ENCODE results near the gene PRKCQ. TPM values are rescaled to one million over a fixed set of nuclear protein-coding genes. Genes with fewer than 3 reads are reported as not detected.

Gene PRKCQ
- total and polyA plus RNA-seq, 2 of the 8 experiments (the other 6 are each of a cell fraction or from before 2014, with no cell fraction given): 9.1 to 22.6 TPM

DNA sequence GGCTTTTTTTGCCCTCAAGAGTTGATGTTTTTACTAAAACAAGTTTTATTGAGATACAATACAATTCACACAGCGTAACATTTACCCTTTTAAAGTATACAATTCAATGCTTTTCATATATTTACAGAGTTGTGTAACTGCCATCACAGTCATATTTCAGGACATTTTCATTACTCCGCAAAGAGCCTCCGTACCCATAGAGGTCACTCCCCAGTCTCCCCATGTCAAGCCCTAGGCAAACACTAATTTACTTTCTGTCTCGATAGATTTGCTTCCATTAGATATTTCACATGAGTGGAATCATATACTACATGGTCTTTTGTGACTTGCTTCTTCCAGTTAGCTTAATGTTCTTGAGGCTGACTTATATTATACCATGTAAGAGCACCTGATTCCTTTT lies 183.8 kb downstream of the PRKCQ start:
- ChIA-PET CTCF (ENCODE audit: partially characterized antibody) (interaction anchor here (1.0 to 2.9 kb wide), 3 partner anchors 10 to 194 kb away, joined by 3 to 17 read pairs (median 3); no protein-coding TSS in a partner anchor), POLR2A (ENCODE audit: partially characterized antibody) (interaction anchor here (0.7 to 1.0 kb wide), 2 partner anchors 11 to 193 kb away, joined by 3 to 4 read pairs; partner anchors contain the start of gene PFKFB3)
- Histone ChIP-seq H3K4me2 (ENCODE audit: insufficient read depth in 1 of 2, low read depth in 2 of 2, low read length in 2 of 2) (no peak overlapping the region), H3K79me2 (ENCODE audit: control insufficient read depth in 1 of 2, insufficient read depth in 2 of 2, low read length in 2 of 2) (no peaks in the 10 kb centered on the region), H2AK5ac (ENCODE audit: low read depth, low read length) (no peak overlapping the region), H4K5ac (ENCODE audit: insufficient read length, low read depth, low read length) (no peak overlapping the region), H3K27me3 (replicated peaks in 1 of 4; ENCODE audit: control insufficient read depth in 3 of 4, extremely low read depth in 1 of 4, insufficient read depth in 3 of 4, low read length in 3 of 4) (no peaks in the 10 kb centered on the region), H4K8ac (ENCODE audit: extremely low read depth, insufficient read depth, low read length) (no peak overlapping the region), H3K4ac (replicated peaks; ENCODE audit: insufficient read length, low read depth, low read length) (no peak overlapping the region), H3K27ac (ENCODE audit: low read depth, low read length) (no peak overlapping the region), H2BK15ac (ENCODE audit: low read length) (no peak overlapping the region), H3K56ac (replicated peaks; ENCODE audit: insufficient read length, low read depth, low read length) (no peak overlapping the region), H2BK120ac (replicated peaks; ENCODE audit: low read depth, low read length) (no peak overlapping the region), H2BK20ac (ENCODE audit: low read length) (no peak overlapping the region), H3K9ac (replicated peaks in 1 of 4; ENCODE audit: extremely low read depth in 1 of 4, low read depth in 3 of 4, low read length in 3 of 4) (peak overlapping the region in 1 of 4 experiments; percentile 13; a peak in 1 of 7 replicates), H3K36me3 (ENCODE audit: control insufficient read depth in 2 of 4, insufficient read depth in 4 of 4, low read length in 3 of 4) (no peaks in the 10 kb centered on the region), H2BK5ac (ENCODE audit: low read depth, low read length) (no peak overlapping the region), H3K79me1 (ENCODE audit: low read depth, low read length) (no peaks in the 10 kb centered on the region), H3K23me2 (ENCODE audit: low read depth, low read length) (no peaks in the 10 kb centered on the region), H4K20me1 (replicated peaks in 1 of 2; ENCODE audit: control insufficient read depth in 1 of 2, insufficient read depth in 2 of 2, low read length in 2 of 2) (no peaks in the 10 kb centered on the region), H2AFZ (ENCODE audit: low read length) (no peak overlapping the region), H4K91ac (replicated peaks; ENCODE audit: insufficient read length, low read length) (no peak overlapping the region), H3K18ac (ENCODE audit: extremely low read depth, low read length) (no peak overlapping the region), H3K4me3 (ENCODE audit: extremely low read depth in 1 of 4, insufficient read depth in 2 of 4, low read depth in 3 of 4, low read length in 4 of 4) (no peak overlapping the region), H3K9me3 (ENCODE audit: insufficient read depth in 2 of 2, low read depth in 1 of 2, low read length in 1 of 2) (no peaks in the 10 kb centered on the region), H3K4me1 (replicated peaks in 1 of 4; ENCODE audit: control insufficient read depth in 3 of 4, insufficient read depth in 4 of 4, low read length in 3 of 4) (no peaks in the 10 kb centered on the region; a peak in 1 of 7 replicates), H3K23ac (ENCODE audit: insufficient read length) (no peak overlapping the region), H2BK12ac (ENCODE audit: low read depth, low read length) (no peak overlapping the region), H3K14ac (ENCODE audit: insufficient read length) (no peak overlapping the region)
- no peak for FAIRE-seq
- WGBS, 2 experiments (ENCODE audit: extremely low coverage in 1 of 2, insufficient coverage in 1 of 2, insufficient read length in 1 of 2, insufficient replicate concordance in 2 of 2, low coverage in 1 of 2, low lambda C conversion rate in 2 of 2, missing lambda C conversion rate in 1 of 2): 95% methylated on average over 4 of the region's 4 CpGs; no CpG with 5 or more reads in 1 of the 2 experiments
- DNase-seq (ENCODE audit: low read depth in 1 of 2, low spot score in 2 of 2): no peak
- TF ChIP-seq BACH1 (IDR thresholded peaks at IDR 0.05; ENCODE audit: low read length): no peak
